OCI-M2 (cell line): ENCODE measurements around the gene IRF8.

Experiments used
- DNase-seq: peaks from one replicate; lab custom pipeline; 2025; ENCODE audit not compliant: unreplicated experiment; lab: John Stamatoyannopoulos, UW

IRF8 gene

DNA sequence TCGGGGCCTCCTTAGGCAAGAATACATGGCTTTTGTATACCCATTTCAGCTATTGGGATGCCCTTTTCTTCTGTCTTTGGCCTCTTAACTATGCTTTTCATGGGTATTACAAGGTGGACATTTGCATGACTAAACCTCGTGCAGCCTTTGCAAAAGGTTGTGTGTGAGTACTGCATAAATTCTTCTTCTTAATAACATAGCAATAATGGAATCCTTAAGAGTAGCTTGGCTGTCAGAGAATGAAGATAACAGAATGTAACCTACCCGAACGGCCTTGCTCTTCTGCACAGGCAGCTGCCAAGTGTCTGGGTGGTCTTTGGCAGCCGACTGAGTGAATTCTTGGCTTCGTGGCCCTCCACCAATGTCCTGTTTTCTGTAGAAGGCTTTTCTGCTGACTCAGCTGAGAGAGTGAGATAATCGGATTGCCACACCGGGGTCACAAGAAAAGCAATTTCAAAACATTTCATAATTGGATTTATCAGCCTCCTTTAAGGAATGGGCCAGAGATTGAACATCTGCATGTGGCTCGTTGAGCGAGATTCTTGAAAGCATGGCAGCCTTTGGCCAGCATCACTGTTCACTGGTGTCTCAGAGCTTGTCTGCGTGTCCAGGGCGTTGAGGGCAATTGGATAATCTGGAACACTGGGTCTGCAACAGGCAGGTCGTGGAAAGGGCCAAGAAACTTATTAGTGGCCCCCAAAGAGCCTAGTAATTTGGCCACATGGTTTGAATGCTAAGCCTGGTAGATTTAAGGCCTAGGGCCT is 13.4 kb downstream of the IRF8 start:
- DNase-seq: no peak

GRCh38 chr16:85913141-85913601 is 14.2 kb downstream of the IRF8 start:
- no peak for DNase-seq

GRCh38 chr16:85913688-85914422 is 14.9 kb downstream of the IRF8 start:
- DNase-seq: no peak

DNA sequence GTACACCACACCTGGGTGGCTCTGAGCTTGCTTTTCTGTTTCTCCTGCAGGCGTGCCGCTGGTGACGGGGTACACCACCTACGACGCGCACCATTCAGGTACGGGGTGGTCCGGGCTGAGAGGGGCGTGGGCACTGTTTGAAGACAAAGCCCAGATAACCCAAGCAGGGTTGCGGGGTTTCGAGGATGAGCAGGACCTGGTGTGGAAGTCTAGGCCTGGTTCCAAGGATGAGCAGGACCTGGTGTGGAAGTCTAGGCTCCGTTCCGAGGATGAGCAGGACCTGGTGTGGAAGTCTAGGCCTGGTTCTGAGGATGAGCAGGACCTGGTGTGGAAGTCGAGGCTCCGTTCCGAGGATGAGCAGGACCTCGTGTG is 15.4 kb downstream of the IRF8 start:
- no peak for DNase-seq

DNA sequence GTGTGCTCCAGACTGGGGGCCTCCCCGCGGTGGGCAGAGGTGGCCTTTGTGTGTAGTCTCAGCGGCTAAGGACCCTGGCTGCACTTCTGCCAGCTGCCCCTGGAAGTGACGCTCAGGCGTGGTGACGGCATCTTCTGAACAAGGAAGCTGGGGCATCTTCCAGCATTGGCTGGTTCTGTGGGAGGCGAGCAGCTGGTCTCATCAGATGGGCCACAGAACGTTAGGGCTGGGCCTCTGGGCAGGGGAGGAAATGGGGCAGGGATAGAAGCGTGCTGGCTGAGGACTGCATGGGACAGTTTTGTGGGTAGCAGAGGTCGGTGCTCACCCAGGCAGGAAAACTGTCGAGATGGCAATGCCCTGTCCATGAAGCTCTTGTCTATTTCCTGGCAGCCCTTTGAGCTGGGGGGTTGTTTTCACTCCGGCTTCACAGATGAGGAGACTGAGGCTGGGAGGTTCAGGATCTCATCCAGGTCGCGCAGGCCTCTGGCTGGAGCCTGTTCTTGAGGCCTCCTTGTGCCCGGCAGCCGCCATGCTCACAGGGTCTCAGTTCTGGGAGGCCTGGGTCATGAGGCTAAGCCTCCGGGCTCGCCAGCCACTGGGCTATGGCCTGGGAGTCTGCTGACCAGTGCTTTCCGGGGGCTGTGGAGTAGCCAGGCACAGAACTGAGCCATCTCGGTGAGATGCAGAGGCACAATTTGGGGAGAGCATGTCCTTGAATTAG is 16.3 kb downstream of the IRF8 start:
- no peak for DNase-seq

DNA sequence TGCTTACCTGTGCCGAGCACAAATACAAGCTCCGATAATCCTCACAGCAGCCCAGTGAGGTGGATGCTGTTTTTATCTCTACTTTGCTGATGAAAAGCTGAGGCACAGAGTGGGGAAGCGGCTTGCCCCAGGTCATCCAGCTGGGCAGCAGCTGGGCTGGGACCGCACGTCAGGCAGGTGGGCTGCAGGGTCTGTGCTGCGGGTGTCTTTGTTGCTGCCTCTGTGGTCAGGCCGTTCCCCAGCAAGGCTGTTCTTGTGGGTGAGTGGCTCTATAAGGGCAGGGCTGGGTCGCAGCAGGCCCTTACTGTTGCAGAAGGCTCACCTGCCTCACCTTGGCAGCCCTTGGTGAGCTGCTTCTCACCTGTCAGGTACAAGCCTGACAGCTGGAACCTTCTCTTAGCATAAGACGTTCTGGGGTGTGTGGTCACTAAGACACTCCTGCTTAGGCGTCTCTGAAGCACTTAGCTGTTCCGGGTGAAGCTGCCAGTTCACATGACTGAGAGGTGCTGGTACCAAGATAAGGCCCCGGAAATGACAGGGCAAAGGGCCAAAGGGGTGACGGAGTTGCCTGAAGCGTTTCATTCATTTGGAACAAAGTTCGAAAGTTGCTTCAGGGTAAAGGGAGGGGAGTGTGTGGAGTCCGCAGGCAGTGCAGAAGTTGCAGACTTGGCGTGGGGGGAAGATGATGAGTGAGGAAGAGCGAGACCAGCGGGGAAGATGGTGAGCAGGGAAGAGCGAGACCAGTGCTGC is 17.4 kb downstream of the IRF8 start:
- DNase-seq: no peak

GRCh38 chr16:85917012-85917411 is 18.1 kb downstream of the IRF8 start:
- DNase-seq: no peak

DNA sequence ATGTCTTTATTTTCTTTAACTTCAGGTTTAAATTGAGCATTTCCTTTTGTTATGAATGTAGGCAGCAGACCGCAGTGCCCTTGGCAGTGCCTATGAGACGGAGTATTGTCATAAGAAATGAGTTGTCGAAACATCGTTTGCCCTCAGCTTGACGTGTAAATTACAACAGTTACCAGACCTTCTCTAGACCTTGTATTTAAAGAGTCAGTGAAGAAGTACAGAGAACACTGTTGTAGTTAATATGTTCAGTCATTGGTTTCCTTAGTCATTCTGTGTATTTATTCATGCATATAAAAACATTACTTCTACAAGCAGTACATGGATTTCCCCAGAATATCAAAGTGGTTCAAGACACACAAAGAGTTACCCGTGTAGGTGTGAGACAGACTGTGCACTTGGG is 19.0 kb downstream of the IRF8 start:
- no peak for DNase-seq

- no peak for DNase-seq
These were observed 19.5 kb downstream of the IRF8 start for GRCh38 chr16:85918436-85918835.

DNA sequence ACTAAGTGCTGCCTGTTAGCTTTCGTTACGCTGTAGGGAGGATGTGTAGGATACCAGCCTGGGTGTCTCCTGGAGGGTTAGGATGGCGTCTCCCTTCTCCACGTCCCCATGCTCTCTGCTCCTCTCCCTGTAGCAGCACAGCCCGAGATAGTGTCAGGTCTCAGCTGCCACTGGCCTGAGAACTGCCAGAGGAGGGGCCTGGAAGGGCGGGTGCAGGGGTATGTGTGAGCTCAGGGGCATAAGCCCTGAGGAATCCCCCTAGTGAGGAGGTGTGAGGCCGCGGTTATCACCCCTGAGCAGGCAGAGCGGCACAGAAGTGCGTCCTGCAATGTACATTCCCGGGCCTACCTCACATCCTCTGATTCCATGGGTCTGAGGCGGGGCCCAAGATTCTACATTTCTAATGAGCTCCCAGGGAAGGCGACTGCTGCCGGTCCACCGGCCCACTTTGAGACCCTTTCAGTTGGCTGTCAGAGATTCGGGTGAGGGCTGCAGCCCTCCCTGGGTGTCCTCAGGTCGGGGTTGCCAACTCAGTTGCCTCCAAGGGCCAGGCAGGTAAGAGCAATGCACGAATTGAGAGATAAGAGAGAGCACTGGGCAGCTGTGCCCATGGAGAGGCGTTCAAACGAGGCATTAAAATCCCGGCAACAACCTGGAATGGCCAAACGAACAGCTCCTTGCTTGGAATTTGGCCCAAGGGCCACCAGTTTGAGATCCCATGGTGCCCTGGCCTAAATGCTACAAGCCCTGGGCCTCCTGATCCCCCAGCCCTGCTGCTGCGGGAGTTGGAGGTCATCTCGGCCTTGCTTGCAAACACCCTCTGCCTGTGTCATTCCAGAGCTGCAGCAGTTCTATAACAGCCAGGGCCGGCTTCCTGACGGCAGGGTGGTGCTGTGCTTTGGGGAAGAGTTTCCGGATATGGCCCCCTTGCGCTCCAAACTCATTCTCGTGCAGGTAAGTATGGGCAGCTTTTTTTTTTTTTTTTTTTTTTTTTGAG is 20.6 kb downstream of the IRF8 start:
- no peak for DNase-seq

- DNase-seq: no peak
These were observed 22.1 kb downstream of the IRF8 start for GRCh38 chr16:85921026-85921425.

DNA sequence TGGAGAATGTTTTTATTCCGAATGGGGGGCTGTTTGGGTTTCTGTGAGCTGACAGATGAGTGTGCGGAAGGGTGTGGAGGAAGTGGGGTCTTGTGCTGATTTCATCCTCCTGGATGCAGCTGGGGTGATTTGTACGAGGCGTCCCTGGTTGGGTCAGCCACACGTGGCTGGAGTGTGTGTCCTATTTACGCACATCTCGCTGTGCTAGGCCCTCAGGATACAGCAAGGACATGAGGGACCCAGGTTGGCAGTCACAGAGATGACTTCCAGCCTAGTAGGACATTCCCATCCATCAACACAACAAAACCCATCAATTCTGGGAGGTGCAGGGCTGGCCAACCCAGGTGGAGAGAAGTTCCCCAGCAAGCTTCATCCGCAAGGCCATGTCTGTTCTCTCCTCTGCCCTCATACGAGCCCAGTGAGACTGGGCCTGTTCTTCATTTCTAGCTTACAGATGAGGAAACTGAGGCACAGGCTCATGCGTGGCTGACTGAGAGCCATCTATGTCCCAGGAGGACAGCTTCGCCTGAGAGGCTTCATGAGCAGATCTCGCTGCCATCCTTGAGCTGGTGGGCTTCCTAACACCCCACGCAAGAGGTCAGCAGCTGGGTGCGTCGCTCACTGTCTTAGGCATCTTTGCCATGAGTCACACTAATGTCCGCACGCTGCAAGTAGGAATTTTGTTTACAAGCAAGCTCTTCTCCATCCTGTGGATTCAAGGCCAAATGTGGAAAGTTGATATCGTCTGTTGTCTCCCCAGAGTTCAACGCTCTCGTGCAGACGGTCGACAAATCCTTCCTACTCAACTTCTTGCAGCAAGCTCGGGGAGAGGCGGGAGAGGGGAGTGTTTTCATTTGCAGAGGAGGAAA is 24.4 kb downstream of the IRF8 start:
- no peak for DNase-seq

GRCh38 chr16:85924675-85925074 is 25.7 kb downstream of the IRF8 start:
- DNase-seq: no peak

DNA sequence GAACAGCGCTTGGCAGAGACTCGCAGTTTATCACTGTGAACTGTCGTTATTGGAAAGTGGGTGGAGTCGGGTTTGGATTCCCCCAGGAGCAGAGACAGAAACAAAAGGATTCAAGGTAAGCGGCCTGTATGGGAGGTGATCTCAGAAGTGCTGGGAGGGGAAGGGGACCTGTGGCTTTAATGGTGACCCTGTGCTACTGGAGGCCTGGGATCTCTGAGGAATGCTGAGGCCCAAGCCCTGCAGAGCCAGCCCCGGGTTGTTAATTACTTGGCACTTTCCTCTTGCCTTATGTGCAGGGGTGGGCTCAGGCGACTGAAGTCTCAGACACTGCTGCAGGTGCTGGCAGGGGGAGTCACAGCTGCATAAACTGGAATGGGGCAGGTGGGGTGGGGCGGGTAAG is 27.4 kb downstream of the IRF8 start:
- DNase-seq: no peak

GRCh38 chr16:85927371-85927770 is 28.4 kb downstream of the IRF8 start:
- no peak for DNase-seq

DNA sequence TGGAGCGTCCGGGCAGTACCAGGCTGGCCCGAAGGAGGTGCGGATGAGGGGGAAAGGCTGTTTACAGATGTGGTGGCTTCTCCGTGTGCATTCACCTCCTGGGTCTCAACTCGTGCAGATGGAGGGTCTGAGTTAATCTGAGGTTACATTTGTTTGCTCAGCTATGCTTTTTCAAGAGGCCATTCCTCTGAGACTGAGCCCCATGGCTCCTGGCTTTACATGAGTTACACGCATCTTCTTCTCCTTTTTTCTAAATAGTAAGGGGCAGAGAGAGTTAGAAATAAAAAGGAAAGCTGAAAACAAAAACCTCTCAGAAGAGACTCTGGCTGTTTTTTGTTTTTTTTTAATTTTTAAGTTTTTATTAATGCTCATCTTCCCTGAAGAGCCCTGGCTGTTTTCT is 29.0 kb downstream of the IRF8 start:
- DNase-seq: no peak

GRCh38 chr16:85928401-85928820 is 29.4 kb downstream of the IRF8 start:
- no peak for DNase-seq

- DNase-seq: no peak
These were observed 30.3 kb downstream of the IRF8 start for GRCh38 chr16:85929259-85929721.

DNA sequence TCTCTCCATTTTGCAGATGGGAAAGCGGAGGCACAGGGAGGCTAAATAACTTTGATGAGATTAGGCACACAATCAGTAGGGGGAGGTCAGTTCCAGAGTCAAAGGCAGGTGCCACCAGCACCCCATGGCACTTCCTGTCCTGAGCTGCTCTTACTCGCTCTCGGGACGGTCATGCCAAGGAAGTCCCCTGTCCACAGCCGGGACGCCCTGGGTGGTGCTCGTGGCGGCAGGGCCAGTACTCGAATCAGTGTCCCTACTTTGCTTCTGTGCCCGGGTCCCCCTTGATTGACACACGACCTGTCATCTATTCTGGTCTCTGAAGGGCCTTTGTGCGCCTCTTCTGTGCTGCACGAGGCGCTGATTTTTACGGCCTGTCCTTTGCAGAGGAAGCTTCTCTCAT is 31.3 kb downstream of the IRF8 start:
- DNase-seq: no peak
